ENCODE measurements around the gene FAM107B. TPM values are rescaled to one million over a fixed set of nuclear protein-coding genes. Genes with fewer than 3 reads are reported as not detected.

The FAM107B gene
- total and polyA plus RNA-seq, 4 donors, result 24.9 to 58.1 (median 30.9) TPM

DNA sequence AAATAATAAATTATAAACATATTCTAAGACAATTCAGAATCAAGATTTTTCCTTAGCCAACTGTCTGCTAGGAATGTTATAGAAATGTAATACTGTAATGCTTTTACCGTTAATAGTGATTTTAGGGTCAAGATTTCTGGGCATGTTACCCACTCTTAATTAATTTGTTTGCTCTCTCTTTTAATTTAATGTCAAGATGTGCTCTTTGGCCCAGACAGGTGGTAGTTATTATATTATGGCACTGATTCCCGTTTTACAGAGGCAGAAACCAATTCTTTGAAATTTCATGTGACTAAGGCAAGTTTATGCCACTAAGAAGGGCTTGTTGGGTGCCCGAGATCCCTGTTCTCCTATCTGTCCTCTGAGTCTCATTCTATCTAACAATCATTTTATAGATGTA, 959 bp upstream of the FAM107B start:
- WGBS, result 92% methylated on average over 3 of the region's 3 CpGs
- Histone ChIP-seq H3K4me1 (ENCODE audit: control insufficient read depth in 4 of 4, insufficient read depth in 4 of 4, low read length in 3 of 4) (peaks cover 0 to 3% (median 0%) of the 10 kb centered on the region in 4 donors), H3K9ac (ENCODE audit: low read depth in 1 of 2, low read length in 2 of 2) (no peak overlapping the region), H3K4me3 (ENCODE audit: low read depth in 1 of 3, low read length in 3 of 3) (no peak overlapping the region), H3K27me3 (ENCODE audit: control insufficient read depth in 4 of 4, insufficient read depth in 4 of 4, low read length in 3 of 4) (no peaks in the 10 kb centered on the region), H3K27ac (ENCODE audit: low read depth in 1 of 2, low read length in 2 of 2) (no peak overlapping the region), H3K9me3 (ENCODE audit: control insufficient read depth in 4 of 4, low read length in 3 of 4) (no peaks in the 10 kb centered on the region), H3K36me3 (ENCODE audit: control insufficient read depth in 4 of 4, insufficient read depth in 3 of 4, low read depth in 1 of 4, low read length in 3 of 4) (no peaks in the 10 kb centered on the region)
- TF ChIP-seq FOXA1 (IDR thresholded peaks at IDR 0.05) (no peak), GABPA (IDR thresholded peaks at IDR 0.05 in 1 of 2, conservative IDR thresholded peaks at IDR 0.05 in 1 of 2) (no peak), ATF3 (IDR thresholded peaks at IDR 0.05) (no peak), HNF4G (IDR thresholded peaks at IDR 0.05) (no peak), TAF1 (conservative IDR thresholded peaks at IDR 0.05) (no peak), NR2F2 (IDR thresholded peaks at IDR 0.05) (no peak), SP1 (IDR thresholded peaks at IDR 0.05) (no peak), EGR1 (IDR thresholded peaks at IDR 0.05; ENCODE audit: low read depth in 2 of 2) (no peak), YY1 (IDR thresholded peaks at IDR 0.05) (no peak), JUND (IDR thresholded peaks at IDR 0.05) (no peak), CTCF (IDR thresholded peaks at IDR 0.05; ENCODE audit: low read depth, low read length, missing input control) (no peak), RAD21 (IDR thresholded peaks at IDR 0.05) (no peak), FOXA2 (IDR thresholded peaks at IDR 0.05) (no peak), HNF4A (conservative IDR thresholded peaks at IDR 0.05) (no peak), ZBTB33 (IDR thresholded peaks at IDR 0.05) (no peak), RXRA (IDR thresholded peaks at IDR 0.05) (no peak)
- TF ChIP-seq, protein P1, sequence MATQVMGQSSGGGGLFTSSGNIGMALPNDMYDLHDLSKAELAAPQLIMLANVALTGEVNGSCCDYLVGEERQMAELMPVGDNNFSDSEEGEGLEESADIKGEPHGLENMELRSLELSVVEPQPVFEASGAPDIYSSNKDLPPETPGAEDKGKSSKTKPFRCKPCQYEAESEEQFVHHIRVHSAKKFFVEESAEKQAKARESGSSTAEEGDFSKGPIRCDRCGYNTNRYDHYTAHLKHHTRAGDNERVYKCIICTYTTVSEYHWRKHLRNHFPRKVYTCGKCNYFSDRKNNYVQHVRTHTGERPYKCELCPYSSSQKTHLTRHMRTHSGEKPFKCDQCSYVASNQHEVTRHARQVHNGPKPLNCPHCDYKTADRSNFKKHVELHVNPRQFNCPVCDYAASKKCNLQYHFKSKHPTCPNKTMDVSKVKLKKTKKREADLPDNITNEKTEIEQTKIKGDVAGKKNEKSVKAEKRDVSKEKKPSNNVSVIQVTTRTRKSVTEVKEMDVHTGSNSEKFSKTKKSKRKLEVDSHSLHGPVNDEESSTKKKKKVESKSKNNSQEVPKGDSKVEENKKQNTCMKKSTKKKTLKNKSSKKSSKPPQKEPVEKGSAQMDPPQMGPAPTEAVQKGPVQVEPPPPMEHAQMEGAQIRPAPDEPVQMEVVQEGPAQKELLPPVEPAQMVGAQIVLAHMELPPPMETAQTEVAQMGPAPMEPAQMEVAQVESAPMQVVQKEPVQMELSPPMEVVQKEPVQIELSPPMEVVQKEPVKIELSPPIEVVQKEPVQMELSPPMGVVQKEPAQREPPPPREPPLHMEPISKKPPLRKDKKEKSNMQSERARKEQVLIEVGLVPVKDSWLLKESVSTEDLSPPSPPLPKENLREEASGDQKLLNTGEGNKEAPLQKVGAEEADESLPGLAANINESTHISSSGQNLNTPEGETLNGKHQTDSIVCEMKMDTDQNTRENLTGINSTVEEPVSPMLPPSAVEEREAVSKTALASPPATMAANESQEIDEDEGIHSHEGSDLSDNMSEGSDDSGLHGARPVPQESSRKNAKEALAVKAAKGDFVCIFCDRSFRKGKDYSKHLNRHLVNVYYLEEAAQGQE (IDR thresholded peaks at IDR 0.05), result no peak
- TF ChIP-seq, protein P2, sequence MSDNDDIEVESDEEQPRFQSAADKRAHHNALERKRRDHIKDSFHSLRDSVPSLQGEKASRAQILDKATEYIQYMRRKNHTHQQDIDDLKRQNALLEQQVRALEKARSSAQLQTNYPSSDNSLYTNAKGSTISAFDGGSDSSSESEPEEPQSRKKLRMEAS (IDR thresholded peaks at IDR 0.05), result no peak
- DNase-seq (ENCODE audit: low spot score), result no peak
